GM12878 (cell line): Measurements from ENCODE around the gene TOP2A. TPM values are rescaled to one million over a fixed set of nuclear protein-coding genes. Genes with fewer than 3 reads are reported as not detected.

Source experiments
- ATAC-seq: fragments of 200-7000 bp; cut with Tn5 transposase; 3 replicates; pipeline ENCODE4 v1.9.1; 2020; ENCODE audit warnings: mild to moderate bottlenecking, moderate library complexity
- BruUV-seq: library from RNA; stranded (reverse); fragments of 400-500 nt; replicated peaks from 2 replicates; lab custom pipeline; 2021; lab: Mats Ljungman, UMichigan
- CTCF ChIA-PET: fragments of 300-600 bp; sonication (Branson Sonifier 250); formaldehyde crosslinking; extraction: SDS; loops from one replicate; lab custom pipeline; 2021; ENCODE audit warnings: inconsistent platforms; lab: Yijun Ruan, JAX
- POLR2A ChIA-PET: fragments of 350-600 bp; formaldehyde crosslinking; extraction: SDS; loops from one replicate; lab custom pipeline; 2021; ENCODE audit warnings: inconsistent platforms; lab: Charles Lee
- RAD21 ChIA-PET: fragments of 300-600 bp; sonication (Branson Sonifier 250); formaldehyde crosslinking; loops from one replicate; lab custom pipeline; 2023; ENCODE audit warnings: antibody characterized with exemption; ENCODE audit not compliant: unreplicated experiment; lab: Charles Lee
- SMC1A ChIA-PET: fragments of 300-600 bp; sonication (Branson Sonifier 250); formaldehyde crosslinking; loops from one replicate; lab custom pipeline; 2023; ENCODE audit not compliant: unreplicated experiment, uncharacterized antibody; lab: Charles Lee
- DNase-seq: peaks from one replicate; pipeline ENCODE4 v3.0.0-alpha.2; 2011; ENCODE audit warnings: low read depth, low spot score
- FAIRE-seq: peaks from 3 replicates; lab custom pipeline; 2011; peaks lifted over from hg19 to GRCh38; lab: Jason Lieb, UNC
- H2AFZ ChIP-seq: 2 replicates; pipeline ENCODE4 v1.6.0; 2011; ENCODE audit warnings: low read depth, low read length, control low read depth; ENCODE audit not compliant: control insufficient read depth
- H3K27ac ChIP-seq: 2 replicates; pipeline ENCODE4 v1.5.1; 2011; ENCODE audit warnings: control low read depth; ENCODE audit not compliant: control insufficient read depth, insufficient read depth
- H3K27me3 ChIP-seq, 2 experiments: replicated peaks in 1 of 2; 2 replicates each; pipeline versions ENCODE4 v1.6.0 to v1.6.1; 2011; ENCODE audit warnings: low read length in 1 of 2; ENCODE audit not compliant: control insufficient read depth in 2 of 2, insufficient read depth in 2 of 2
- H3K36me3 ChIP-seq, 2 experiments: 2 replicates each; pipeline ENCODE4 v1.5.1; 2011; ENCODE audit warnings: low read length in 1 of 2; ENCODE audit not compliant: control insufficient read depth in 2 of 2, insufficient read depth in 2 of 2
- H3K4me1 ChIP-seq: 2 replicates; pipeline ENCODE4 v1.6.1; 2011; ENCODE audit warnings: mild to moderate bottlenecking, low read length, moderate library complexity, mixed read lengths; ENCODE audit not compliant: control insufficient read depth, insufficient read depth
- H3K4me2 ChIP-seq: 2 replicates; pipeline ENCODE4 v1.6.0; 2011; ENCODE audit warnings: control low read depth; ENCODE audit not compliant: control insufficient read depth, insufficient read depth
- H3K4me3 ChIP-seq: fragments of 200-600 bp; sonication (generic); 2 replicates; pipeline ENCODE4 v1.5.1; 2016
- H3K79me2 ChIP-seq: 2 replicates; pipeline ENCODE4 v1.6.0; 2011; ENCODE audit warnings: low read length; ENCODE audit not compliant: control insufficient read depth, insufficient read depth
- H3K9ac ChIP-seq: 2 replicates; pipeline ENCODE4 v1.8.0; 2011; ENCODE audit warnings: low read length, control low read depth, mixed read lengths; ENCODE audit not compliant: control insufficient read depth, insufficient read depth
- H3K9me3 ChIP-seq: replicated peaks from 3 replicates; pipeline ENCODE4 v1.5.1; 2011; ENCODE audit warnings: mild to moderate bottlenecking, low read length; ENCODE audit not compliant: control insufficient read depth, insufficient read depth
- H4K20me1 ChIP-seq: 2 replicates; pipeline ENCODE4 v1.6.0; 2011; ENCODE audit not compliant: control insufficient read depth, insufficient read depth
- BCL11A ChIP-seq: IDR thresholded peaks from 2 replicates; pipeline ENCODE4 v1.6.1; 2011; ENCODE audit warnings: low read depth, low read length
- CHD1 ChIP-seq: IDR thresholded peaks from 2 replicates; pipeline ENCODE4 v1.6.1; 2012; ENCODE audit warnings: low read depth, low read length, improper control_type of control experiment
- IRF4 ChIP-seq: IDR thresholded peaks from 2 replicates; pipeline ENCODE4 v1.6.1; 2011; ENCODE audit warnings: low read depth, low read length
- PAX8 ChIP-seq: fragments of 450-650 bp; IDR thresholded peaks from 2 replicates; pipeline ENCODE4 v1.6.1; 2017; ENCODE audit warnings: mild to moderate bottlenecking, moderate library complexity
- ZNF592 ChIP-seq: fragments of 450-650 bp; IDR thresholded peaks from 2 replicates; pipeline ENCODE4 v1.6.1; 2017; ENCODE audit warnings: mild to moderate bottlenecking, moderate library complexity
- in situ Hi-C: fragments of 300-500 bp; cut with MboI; formaldehyde crosslinking; loops from 9 replicates; pipeline ENCODE4 v1.14.3; 2018; ENCODE audit warnings: mixed read lengths
- intact Hi-C: fragments of 100-400 bp; cut with micrococcal nuclease; formaldehyde crosslinking; loops from one replicate; pipeline ENCODE4 v1.14.2; 2022; ENCODE audit not compliant: unreplicated experiment
- polyA plus RNA-seq, 11 experiments: library from polyadenylated mRNA; depleted of rRNA in 4 of 11; unstranded in 6 of 11; stranded (reverse) in 5 of 11; fragments of >200 nt; fragmentation: Nextera tagmentation in 4 of 11; fragmentation: Illumina TruSeq in 1 of 11; extraction: Ambion mirVana in 4 of 11; extraction: Trizol in 1 of 11; gene quantifications; 1 replicate in 1 of 11; 2 replicates in 10 of 11; pipeline versions ENCODE4 v1.2.1 to v1.2.3, GENCODE V29; 2011 to 2016; ENCODE audit warnings: inconsistent platforms in 2 of 11, missing spikeins in 2 of 11, low read depth in 1 of 11
- total RNA-seq, 4 experiments: library from RNA; depleted of rRNA in 3 of 4; stranded (reverse); fragments of >200 nt in 3 of 4; fragmentation: Illumina TruSeq in 1 of 4; extraction: Trizol in 1 of 4; gene quantifications; 2 replicates each; pipeline versions ENCODE4 v1.2.1 to v1.2.3, GENCODE V29; 2013 to 2021

The TOP2A gene
- total and polyA plus RNA-seq, 10 of the 15 experiments (the other 5 are each of a cell fraction or from before 2014, with no cell fraction given), result 117 to 275 (median 232) TPM

DNA sequence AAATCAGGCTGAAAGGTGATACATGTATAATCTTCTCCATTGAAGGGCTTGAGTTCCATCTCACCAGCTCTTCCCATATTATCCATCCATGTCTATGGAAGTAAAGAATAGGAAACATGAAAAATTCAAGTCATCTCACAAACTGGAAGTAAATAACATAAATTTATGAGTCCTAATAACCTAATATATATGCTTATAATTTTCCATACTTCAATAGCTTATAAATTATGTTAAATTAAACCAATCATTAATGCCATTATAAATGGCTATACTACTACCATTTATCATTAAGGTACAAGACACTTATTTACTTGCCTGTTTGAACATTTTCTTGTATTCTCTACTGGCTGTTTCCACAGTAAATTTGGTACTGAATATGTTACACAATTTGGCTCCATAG lies 4.8 kb downstream of the TOP2A start:
- FAIRE-seq, result no peak
- RAD21 ChIA-PET, result interaction anchor here (1.1 to 1.3 kb wide), 2 partner anchors 31 to 52 kb away, joined by 3 to 5 read pairs; no protein-coding TSS in a partner anchor
- no TSS peak for BruUV-seq

More for the DNA sequence above, 4.8 kb downstream of the TOP2A start:
- ATAC-seq (no peak), DNase-seq (no peak)
- no peak overlapping the region for H3K4me2 ChIP-seq
- peaks cover 3 to 19% of the 10 kb centered on the region in 2 experiments for H3K36me3 ChIP-seq
- H3K9ac ChIP-seq, result no peak overlapping the region
- no peaks in the 10 kb centered on the region for H3K9me3 ChIP-seq
- no peaks in the 10 kb centered on the region for H3K27me3 ChIP-seq
- H2AFZ ChIP-seq, result no peak overlapping the region
- intact Hi-C loops (loop anchor here (10.0 kb wide), 1 partner anchor 98 kb away; no protein-coding TSS in a partner anchor), in situ Hi-C loops (no loop called here)
- no peaks in the 10 kb centered on the region; the same call in 1 of the 2 replicates for H3K4me1 ChIP-seq
- H3K4me3 ChIP-seq, result no peak overlapping the region
- ChIA-PET POLR2A (interaction anchor here (0.8 kb wide), 1 partner anchor 12 kb away, joined by 4 read pairs; no protein-coding TSS in a partner anchor), CTCF (interaction anchor here (0.9 to 5.5 kb wide), 17 partner anchors 10 to 300 kb away, joined by 3 to 30 read pairs (median 4); partner anchors contain the start of gene RARA), SMC1A (interaction anchor here (1.0 to 10.1 kb wide), 8 partner anchors 10 to 126 kb away, joined by 3 to 106 read pairs (median 8); no protein-coding TSS in a partner anchor)
- no peaks in the 10 kb centered on the region for H4K20me1 ChIP-seq
- TF ChIP-seq IRF4, result no peak
- TF ChIP-seq BCL11A, result no peak
- no peak for TF ChIP-seq ZNF592
- no peak for TF ChIP-seq CHD1
- TF ChIP-seq PAX8, result no peak
- H3K79me2 ChIP-seq, result peaks cover 30% of the 10 kb centered on the region
- no peak overlapping the region for H3K27ac ChIP-seq
